ENCODE results near the gene DCBLD2.

Gene DCBLD2

GRCh38 chr3:98775459-98776139, 125.9 kb downstream of the DCBLD2 start:
- no peak for DNase-seq
- Mint-ChIP-seq H3K4me3 (no peak overlapping the region), H3K9me3 (peaks cover 0 to 2% of the 10 kb centered on the region in 2 donors), H3K27me3 (peaks cover 48 to 57% of the 10 kb centered on the region in 2 donors), H3K4me1 (ENCODE audit: low read depth in 2 of 2) (no peaks in the 10 kb centered on the region), H3K36me3 (ENCODE audit: insufficient read depth) (no peaks in the 10 kb centered on the region), H3K27ac (no peak overlapping the region)
- no peak for ATAC-seq (replicated peaks)

- Mint-ChIP-seq H3K27ac (no peak overlapping the region), H3K36me3 (ENCODE audit: insufficient read depth) (no peaks in the 10 kb centered on the region), H3K9me3 (no peaks in the 10 kb centered on the region), H3K4me1 (ENCODE audit: low read depth in 2 of 2) (no peaks in the 10 kb centered on the region), H3K4me3 (no peak overlapping the region), H3K27me3 (peaks cover 24 to 39% of the 10 kb centered on the region in 2 donors)
- DNase-seq (no peak), ATAC-seq (replicated peaks) (no peak)
Observed at GRCh38 chr3:98772022-98772421, 129.5 kb downstream of the DCBLD2 start.

GRCh38 chr3:98770261-98771039, 131.0 kb downstream of the DCBLD2 start:
- Mint-ChIP-seq H3K4me3 (no peak overlapping the region), H3K9me3 (no peaks in the 10 kb centered on the region), H3K27me3 (peaks cover 19 to 36% of the 10 kb centered on the region in 2 donors), H3K4me1 (ENCODE audit: low read depth in 2 of 2) (no peaks in the 10 kb centered on the region), H3K36me3 (ENCODE audit: insufficient read depth) (no peaks in the 10 kb centered on the region), H3K27ac (no peak overlapping the region)
- DNase-seq: no peak
- no peak for ATAC-seq (replicated peaks)

- ATAC-seq (replicated peaks) (no peak), DNase-seq (no peak)
- no peak overlapping the region for H3K4me3 Mint-ChIP-seq
- H3K27me3 Mint-ChIP-seq: peaks cover 13 to 36% of the 10 kb centered on the region in 2 donors
- H3K36me3 Mint-ChIP-seq (ENCODE audit: insufficient read depth): no peaks in the 10 kb centered on the region
- no peak overlapping the region for H3K27ac Mint-ChIP-seq
- no peaks in the 10 kb centered on the region for H3K4me1 Mint-ChIP-seq (ENCODE audit: low read depth in 2 of 2)
- H3K9me3 Mint-ChIP-seq: no peaks in the 10 kb centered on the region
Observed at GRCh38 chr3:98769448-98769847, 132.0 kb downstream of the DCBLD2 start.

- no peak overlapping the region for H3K4me3 Mint-ChIP-seq
- ATAC-seq (replicated peaks): no peak
- peaks cover 12 to 31% of the 10 kb centered on the region in 2 donors for H3K27me3 Mint-ChIP-seq
- DNase-seq: no peak
- H3K9me3 Mint-ChIP-seq: no peaks in the 10 kb centered on the region
- no peak overlapping the region for H3K27ac Mint-ChIP-seq
- H3K36me3 Mint-ChIP-seq (ENCODE audit: insufficient read depth): no peaks in the 10 kb centered on the region
- H3K4me1 Mint-ChIP-seq (ENCODE audit: low read depth in 2 of 2): no peaks in the 10 kb centered on the region
Observed at GRCh38 chr3:98768961-98769360, 132.5 kb downstream of the DCBLD2 start.

- Mint-ChIP-seq H3K4me1 (ENCODE audit: low read depth in 2 of 2) (no peaks in the 10 kb centered on the region), H3K27ac (no peak overlapping the region), H3K9me3 (no peaks in the 10 kb centered on the region), H3K4me3 (no peak overlapping the region), H3K27me3 (peaks cover 28 to 36% of the 10 kb centered on the region in 2 donors), H3K36me3 (ENCODE audit: insufficient read depth) (no peaks in the 10 kb centered on the region)
- ATAC-seq (replicated peaks): no peak
- no peak for DNase-seq
Observed at GRCh38 chr3:98766924-98767323, 134.6 kb downstream of the DCBLD2 start.

- ATAC-seq (replicated peaks): no peak
- H3K27me3 Mint-ChIP-seq: peaks cover 29 to 33% of the 10 kb centered on the region in 2 donors
Observed at GRCh38 chr3:98765721-98766120, 135.8 kb downstream of the DCBLD2 start.

GRCh38 chr3:98764472-98764884, 137.0 kb downstream of the DCBLD2 start:
- Mint-ChIP-seq H3K27ac (no peak overlapping the region), H3K4me3 (no peak overlapping the region), H3K9me3 (no peaks in the 10 kb centered on the region), H3K4me1 (ENCODE audit: low read depth in 2 of 2) (no peaks in the 10 kb centered on the region), H3K27me3 (peaks cover 24 to 28% of the 10 kb centered on the region in 2 donors), H3K36me3 (ENCODE audit: insufficient read depth) (no peaks in the 10 kb centered on the region)
- DNase-seq (no peak), ATAC-seq (replicated peaks) (no peak)

More at GRCh38 chr3:98765721-98766120, 135.8 kb downstream of the DCBLD2 start:
- Mint-ChIP-seq H3K36me3 (ENCODE audit: insufficient read depth) (no peaks in the 10 kb centered on the region), H3K9me3 (no peaks in the 10 kb centered on the region), H3K27ac (no peak overlapping the region), H3K4me3 (no peak overlapping the region), H3K4me1 (ENCODE audit: low read depth in 2 of 2) (no peaks in the 10 kb centered on the region)
- no peak for DNase-seq

GRCh38 chr3:98763819-98764418, 137.6 kb downstream of the DCBLD2 start:
- Mint-ChIP-seq H3K27ac (no peak overlapping the region), H3K27me3 (peaks cover 30 to 34% of the 10 kb centered on the region in 2 donors), H3K9me3 (no peaks in the 10 kb centered on the region), H3K36me3 (ENCODE audit: insufficient read depth) (no peaks in the 10 kb centered on the region), H3K4me1 (ENCODE audit: low read depth in 2 of 2) (no peaks in the 10 kb centered on the region), H3K4me3 (no peak overlapping the region)
- DNase-seq (no peak), ATAC-seq (replicated peaks) (no peak)

- H3K4me3 Mint-ChIP-seq: no peak within 1 kb of the TSS
- H3K4me1 Mint-ChIP-seq (ENCODE audit: low read depth in 2 of 2): no peaks in the 10 kb centered on the region
- no peak for ATAC-seq (replicated peaks)
- no peaks in the 10 kb centered on the region for H3K36me3 Mint-ChIP-seq (ENCODE audit: insufficient read depth)
- peaks cover 32 to 38% of the 10 kb centered on the region in 2 donors for H3K27me3 Mint-ChIP-seq
- no peak within 1 kb of the TSS for H3K27ac Mint-ChIP-seq
- DNase-seq: no peak
- H3K9me3 Mint-ChIP-seq: no peaks in the 10 kb centered on the region
Observed at GRCh38 chr3:98763076-98763475, 138.4 kb downstream of the DCBLD2 start, which contains the start of gene ST3GAL6. ST3GAL6 (plus strand) TSS chr3:98763340; CDS start chr3:98768441, 5,101 bp downstream.

GRCh38 chr3:98761643-98762229, 139.8 kb downstream of the DCBLD2 start:
- ATAC-seq (replicated peaks) (no peak), DNase-seq (no peak)
- Mint-ChIP-seq H3K36me3 (ENCODE audit: insufficient read depth) (no peaks in the 10 kb centered on the region), H3K27ac (no peak overlapping the region), H3K4me1 (ENCODE audit: low read depth in 2 of 2) (no peaks in the 10 kb centered on the region), H3K4me3 (no peak overlapping the region), H3K9me3 (no peaks in the 10 kb centered on the region), H3K27me3 (peaks cover 25 to 38% of the 10 kb centered on the region in 2 donors)

- Mint-ChIP-seq H3K4me1 (ENCODE audit: low read depth in 2 of 2) (no peaks in the 10 kb centered on the region), H3K9me3 (no peaks in the 10 kb centered on the region), H3K27me3 (peaks cover 31 to 38% of the 10 kb centered on the region in 2 donors), H3K27ac (no peak overlapping the region), H3K36me3 (ENCODE audit: insufficient read depth) (no peaks in the 10 kb centered on the region), H3K4me3 (no peak overlapping the region)
- ATAC-seq (replicated peaks) (no peak), DNase-seq (no peak)
Observed at GRCh38 chr3:98759629-98760028, 141.9 kb downstream of the DCBLD2 start.

GRCh38 chr3:98755601-98756000, 145.9 kb downstream of the DCBLD2 start:
- no peak overlapping the region for H3K4me3 Mint-ChIP-seq
- no peaks in the 10 kb centered on the region for H3K4me1 Mint-ChIP-seq (ENCODE audit: low read depth in 2 of 2)
- no peaks in the 10 kb centered on the region for H3K9me3 Mint-ChIP-seq
- peak overlapping the region in 1 of 2 donors; percentile 54 for H3K27ac Mint-ChIP-seq
- no peaks in the 10 kb centered on the region for H3K36me3 Mint-ChIP-seq (ENCODE audit: insufficient read depth)
- no peak for ATAC-seq (replicated peaks)
- DNase-seq: no peak
- H3K27me3 Mint-ChIP-seq: peaks cover 36 to 37% of the 10 kb centered on the region in 2 donors

All from effector memory CD8-positive, alpha-beta T cell (primary cell).